Gastroesophageal sphincter (tissue), 4 donors: ENCODE measurements around the gene RRP12. TPM values are rescaled to one million over a fixed set of nuclear protein-coding genes. Genes with fewer than 3 reads are reported as not detected.
A peak's percentile ranks its signal among the peaks of the same experiment; 100 is the strongest.

Source experiments
- ATAC-seq: fragments of 150-250 bp; one replicate; pipeline ENCODE4 v1.9.1; 2016; ENCODE audit warnings: mild to moderate bottlenecking, moderate library complexity
- H3K27ac ChIP-seq, 4 donors: fragments of 200-600 bp; sonication (generic) in 3 of 4; 1 replicate in 3 of 4; 2 replicates in 1 of 4; pipeline ENCODE4 v1.5.1; 2016 to 2019
- H3K27me3 ChIP-seq: fragments of 200-600 bp; sonication (generic); one replicate; pipeline ENCODE4 v1.5.1; 2019
- H3K36me3 ChIP-seq, 2 donors: fragments of 200-600 bp; sonication (generic); one replicate each; pipeline ENCODE4 v1.5.1; 2019; ENCODE audit warnings: control low read depth in 1 of 2
- H3K4me1 ChIP-seq, 3 donors: fragments of 200-600 bp; sonication (generic); 1 replicate in 2 of 3; 2 replicates in 1 of 3; pipeline ENCODE4 v1.5.1; 2016 to 2019; ENCODE audit warnings: control low read depth in 2 of 3
- H3K4me3 ChIP-seq, 2 donors: fragments of 200-600 bp; sonication (generic); one replicate each; pipeline ENCODE4 v1.5.1; 2019; ENCODE audit warnings: mild to moderate bottlenecking in 1 of 2, moderate library complexity in 1 of 2
- H3K9me3 ChIP-seq, 3 donors: fragments of 200-600 bp; sonication (generic); one replicate each; pipeline ENCODE4 v1.5.1; 2017 to 2019; ENCODE audit warnings: control low read depth in 2 of 3
- EP300 ChIP-seq: sonication (generic); formaldehyde crosslinking; IDR thresholded peaks from one replicate; pipeline ENCODE4 v1.6.1; 2017; ENCODE audit warnings: antibody characterized with exemption, mild to moderate bottlenecking
- POLR2A ChIP-seq, 2 donors: fragments of 450-650 bp; IDR thresholded peaks; one replicate each; pipeline ENCODE4 v1.6.1; 2017; ENCODE audit warnings: antibody characterized with exemption in 2 of 2, mild to moderate bottlenecking in 2 of 2, moderate library complexity in 1 of 2
- POLR2AphosphoS5 ChIP-seq: sonication (generic); formaldehyde crosslinking; IDR thresholded peaks from one replicate; pipeline ENCODE4 v1.6.1; 2017; ENCODE audit warnings: antibody characterized with exemption
- WGBS, 2 donors: methylation state at CpG; one replicate each; pipeline ENCODE4 v1.1.5; 2018; ENCODE audit warnings: low coverage in 1 of 2; 5-methylcytosine and 5-hydroxymethylcytosine counted together
- total RNA-seq, 4 donors: library from RNA; depleted of rRNA; stranded (reverse); fragments of >200 nt; gene quantifications; one replicate each; pipeline ENCODE4 v1.1.0, GENCODE V29; 2016
- TF ChIP-seq, protein P1 (sequence below), 4 experiments: fragments of 200-600 bp in 2 of 4; fragments of 450-650 bp in 2 of 4; sonication (generic) in 1 of 4; IDR thresholded peaks; one replicate each; pipeline ENCODE4 v1.5.1; 2017 to 2019; ENCODE audit warnings: antibody characterized with exemption in 4 of 4, mild to moderate bottlenecking in 2 of 4, moderate library complexity in 2 of 4

RRP12 gene
- total RNA-seq, 4 donors from 2014 or later: 6.7 to 25.3 (median 11.8) TPM

DNA sequence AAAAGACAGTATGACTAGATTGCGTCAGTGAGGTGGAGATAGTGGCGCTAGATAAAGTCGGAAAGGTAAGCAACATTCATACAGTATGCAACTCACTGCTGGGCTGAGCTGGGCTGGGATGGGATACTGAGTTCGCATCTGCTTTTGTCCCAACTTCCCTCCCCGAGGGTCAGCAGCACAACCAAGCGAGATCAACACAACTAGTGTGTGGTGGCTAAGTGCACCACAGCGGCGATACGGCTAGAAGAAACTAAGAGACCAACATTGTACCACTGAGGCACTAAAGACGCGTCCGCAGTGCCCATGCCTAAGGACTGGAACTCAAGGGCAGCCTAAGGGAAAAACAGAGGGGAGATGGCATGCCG is 44.2 kb upstream of the RRP12 start:
- WGBS, 2 donors: 0% methylated on average over 8 of the region's 13 CpGs
- Histone ChIP-seq H3K27me3 (no peaks in the 10 kb centered on the region), H3K36me3 (peaks cover 0 to 32% of the 10 kb centered on the region in 2 donors), H3K4me3 (peak overlapping the region; percentile 50 to 67), H3K4me1 (peaks cover 0 to 51% (median 21%) of the 10 kb centered on the region in 3 donors), H3K9me3 (no peaks in the 10 kb centered on the region), H3K27ac (peak overlapping the region; percentile 6 to 85 (median 80))
- no peak for TF ChIP-seq EP300
- TF ChIP-seq POLR2A (IDR thresholded peaks at IDR 0.05): no peak
- no peak for TF ChIP-seq POLR2AphosphoS5
- TF ChIP-seq, protein P1, sequence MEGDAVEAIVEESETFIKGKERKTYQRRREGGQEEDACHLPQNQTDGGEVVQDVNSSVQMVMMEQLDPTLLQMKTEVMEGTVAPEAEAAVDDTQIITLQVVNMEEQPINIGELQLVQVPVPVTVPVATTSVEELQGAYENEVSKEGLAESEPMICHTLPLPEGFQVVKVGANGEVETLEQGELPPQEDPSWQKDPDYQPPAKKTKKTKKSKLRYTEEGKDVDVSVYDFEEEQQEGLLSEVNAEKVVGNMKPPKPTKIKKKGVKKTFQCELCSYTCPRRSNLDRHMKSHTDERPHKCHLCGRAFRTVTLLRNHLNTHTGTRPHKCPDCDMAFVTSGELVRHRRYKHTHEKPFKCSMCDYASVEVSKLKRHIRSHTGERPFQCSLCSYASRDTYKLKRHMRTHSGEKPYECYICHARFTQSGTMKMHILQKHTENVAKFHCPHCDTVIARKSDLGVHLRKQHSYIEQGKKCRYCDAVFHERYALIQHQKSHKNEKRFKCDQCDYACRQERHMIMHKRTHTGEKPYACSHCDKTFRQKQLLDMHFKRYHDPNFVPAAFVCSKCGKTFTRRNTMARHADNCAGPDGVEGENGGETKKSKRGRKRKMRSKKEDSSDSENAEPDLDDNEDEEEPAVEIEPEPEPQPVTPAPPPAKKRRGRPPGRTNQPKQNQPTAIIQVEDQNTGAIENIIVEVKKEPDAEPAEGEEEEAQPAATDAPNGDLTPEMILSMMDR (IDR thresholded peaks at IDR 0.05): no peak
- ATAC-seq: peak; percentile 4

DNA sequence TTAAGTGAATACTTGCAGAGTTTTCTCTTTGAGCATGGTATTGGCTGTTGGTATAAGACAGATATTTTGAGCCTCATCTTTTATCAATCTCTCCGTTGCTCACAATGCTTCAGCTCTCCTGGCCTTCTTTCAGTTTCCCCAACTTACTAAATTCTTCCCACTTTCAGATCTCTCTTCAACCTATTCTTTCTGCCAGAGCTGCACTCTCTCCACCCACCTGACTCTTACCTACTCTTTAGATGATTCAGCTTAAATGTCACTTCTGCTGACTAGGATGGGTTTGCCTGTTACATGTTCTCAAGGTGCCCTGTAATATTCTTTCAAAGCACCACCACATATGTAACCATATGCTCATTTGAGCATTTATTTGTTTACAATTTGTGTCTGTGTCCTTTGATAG is 43.1 kb upstream of the RRP12 start:
- ATAC-seq: no peak

DNA sequence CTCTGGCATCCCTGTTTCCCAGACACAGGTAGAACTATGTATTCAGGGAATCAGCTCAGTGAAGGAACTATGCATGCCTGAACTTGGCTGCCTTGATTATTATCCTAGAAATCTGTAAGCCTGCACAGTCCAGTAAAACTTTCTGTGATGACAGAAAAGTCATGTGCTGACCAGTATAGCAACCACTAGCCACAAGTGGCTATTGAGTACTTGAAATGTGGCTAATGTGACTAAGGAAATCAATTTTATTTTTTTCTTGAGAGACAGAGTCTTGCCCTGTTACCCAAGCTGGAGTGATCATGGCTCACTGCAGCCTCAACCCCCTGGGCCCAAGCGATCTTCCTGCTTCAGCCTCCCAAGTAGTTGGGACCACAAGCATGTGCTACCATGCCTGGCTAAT is 41.1 kb upstream of the RRP12 start:
- Histone ChIP-seq H3K9me3 (no peaks in the 10 kb centered on the region), H3K4me3 (no peak overlapping the region), H3K4me1 (peaks cover 0 to 25% (median 12%) of the 10 kb centered on the region in 3 donors), H3K36me3 (peaks cover 0 to 63% of the 10 kb centered on the region in 2 donors), H3K27me3 (no peaks in the 10 kb centered on the region), H3K27ac (no peak overlapping the region)
- TF ChIP-seq POLR2A (IDR thresholded peaks at IDR 0.05): no peak
- no peak for TF ChIP-seq POLR2AphosphoS5
- TF ChIP-seq, protein P1 (IDR thresholded peaks at IDR 0.05): no peak
- no peak for TF ChIP-seq EP300
- ATAC-seq: no peak
- 88 to 100% methylated on average over 1 of the region's 1 CpG for WGBS, 2 donors

More for the DNA sequence above, 43.1 kb upstream of the RRP12 start:
- 75 to 82% methylated on average over 1 of the region's 1 CpG for WGBS, 2 donors
- TF ChIP-seq POLR2AphosphoS5: no peak
- TF ChIP-seq EP300: no peak
- no peak for TF ChIP-seq POLR2A (IDR thresholded peaks at IDR 0.05)
- TF ChIP-seq, protein P1 (IDR thresholded peaks at IDR 0.05): no peak
- Histone ChIP-seq H3K36me3 (peaks cover 0 to 44% of the 10 kb centered on the region in 2 donors), H3K4me3 (no peak overlapping the region), H3K27ac (no peak overlapping the region), H3K27me3 (no peaks in the 10 kb centered on the region), H3K9me3 (no peaks in the 10 kb centered on the region), H3K4me1 (peaks cover 0 to 43% (median 21%) of the 10 kb centered on the region in 3 donors)

DNA sequence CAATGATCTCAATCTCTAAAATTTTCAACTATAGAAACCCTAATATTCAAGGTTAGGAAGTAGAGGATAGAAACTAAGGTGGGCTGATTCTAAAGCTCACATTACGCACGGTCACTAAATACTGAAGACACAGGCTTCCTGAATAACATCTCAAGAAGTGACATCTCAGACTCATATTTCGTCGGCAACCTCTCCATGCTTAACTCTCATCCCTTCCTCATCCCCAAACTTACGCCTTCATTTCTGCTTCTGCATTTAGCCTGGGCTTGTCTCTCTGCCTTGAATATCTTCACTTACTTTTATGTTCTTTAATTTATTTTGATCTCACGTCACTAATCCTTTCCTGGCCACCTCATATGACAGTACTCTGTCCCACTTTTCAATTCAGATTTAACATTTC is 34.1 kb upstream of the RRP12 start:
- H3K27ac ChIP-seq: no peak overlapping the region
- H3K4me3 ChIP-seq: no peak overlapping the region
- peaks cover 9 to 94% of the 10 kb centered on the region in 2 donors for H3K36me3 ChIP-seq
- TF ChIP-seq POLR2A (IDR thresholded peaks at IDR 0.05): no peak
- no peak for TF ChIP-seq POLR2AphosphoS5
- TF ChIP-seq EP300: no peak
- TF ChIP-seq, protein P1 (IDR thresholded peaks at IDR 0.05): no peak
- WGBS, 2 donors: 85 to 93% methylated on average over 5 to 6 of the region's 6 CpGs
- no peaks in the 10 kb centered on the region for H3K4me1 ChIP-seq
- no peaks in the 10 kb centered on the region for H3K27me3 ChIP-seq
- H3K9me3 ChIP-seq: no peaks in the 10 kb centered on the region
- ATAC-seq: no peak

DNA sequence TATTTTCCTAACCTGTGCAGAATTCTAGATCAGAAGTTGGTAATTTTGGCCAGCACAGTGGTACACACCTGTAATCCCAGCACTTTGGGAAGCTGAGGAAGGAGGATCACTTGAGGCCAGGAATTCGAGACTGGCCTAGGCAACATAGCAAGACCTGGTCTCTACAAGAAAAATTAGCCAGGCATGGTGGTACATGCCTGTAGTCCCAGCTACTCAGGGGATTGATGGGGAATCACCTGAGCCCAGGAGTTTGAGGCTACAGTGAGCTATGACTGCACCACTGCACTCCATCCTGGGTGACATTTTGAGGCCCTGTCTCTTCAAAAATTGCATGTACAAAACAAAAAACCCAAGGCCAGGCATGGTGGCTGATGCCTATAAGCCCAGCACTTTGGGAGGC is 33.4 kb upstream of the RRP12 start:
- whole genome bisulfite sequencing, 2 donors: 89 to 100% methylated on average over 1 of the region's 1 CpG
- Histone ChIP-seq H3K36me3 (peaks cover 9 to 94% of the 10 kb centered on the region in 2 donors), H3K4me1 (peaks cover 0 to 4% (median 0%) of the 10 kb centered on the region in 3 donors), H3K27ac (no peak overlapping the region), H3K4me3 (no peak overlapping the region), H3K9me3 (no peaks in the 10 kb centered on the region), H3K27me3 (no peaks in the 10 kb centered on the region)
- TF ChIP-seq POLR2A (IDR thresholded peaks at IDR 0.05): no peak
- no peak for ATAC-seq
